ENCODE data around the gene TNFRSF1B.

DNA sequence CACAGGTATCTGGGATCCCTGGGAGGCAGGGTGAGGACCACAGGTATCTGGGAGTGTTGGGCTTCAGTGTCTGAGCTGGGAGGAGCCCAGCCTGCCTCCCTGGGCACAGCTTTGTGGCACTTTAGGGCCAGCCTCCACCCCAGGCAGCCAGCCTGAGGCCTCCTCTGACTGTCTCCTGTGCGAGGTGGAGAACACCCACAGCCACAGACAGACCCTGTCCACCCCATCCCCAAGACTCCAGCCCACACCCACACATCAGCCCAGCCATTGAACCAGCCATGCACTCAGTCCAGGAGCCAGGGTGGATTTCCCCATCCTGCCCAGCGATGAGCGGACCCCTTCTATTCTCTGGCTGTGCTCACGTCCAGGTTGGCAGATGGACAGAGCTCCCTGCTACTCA, 21.8 kb upstream of the TNFRSF1B start:
- TF ChIP-seq, protein P1, sequence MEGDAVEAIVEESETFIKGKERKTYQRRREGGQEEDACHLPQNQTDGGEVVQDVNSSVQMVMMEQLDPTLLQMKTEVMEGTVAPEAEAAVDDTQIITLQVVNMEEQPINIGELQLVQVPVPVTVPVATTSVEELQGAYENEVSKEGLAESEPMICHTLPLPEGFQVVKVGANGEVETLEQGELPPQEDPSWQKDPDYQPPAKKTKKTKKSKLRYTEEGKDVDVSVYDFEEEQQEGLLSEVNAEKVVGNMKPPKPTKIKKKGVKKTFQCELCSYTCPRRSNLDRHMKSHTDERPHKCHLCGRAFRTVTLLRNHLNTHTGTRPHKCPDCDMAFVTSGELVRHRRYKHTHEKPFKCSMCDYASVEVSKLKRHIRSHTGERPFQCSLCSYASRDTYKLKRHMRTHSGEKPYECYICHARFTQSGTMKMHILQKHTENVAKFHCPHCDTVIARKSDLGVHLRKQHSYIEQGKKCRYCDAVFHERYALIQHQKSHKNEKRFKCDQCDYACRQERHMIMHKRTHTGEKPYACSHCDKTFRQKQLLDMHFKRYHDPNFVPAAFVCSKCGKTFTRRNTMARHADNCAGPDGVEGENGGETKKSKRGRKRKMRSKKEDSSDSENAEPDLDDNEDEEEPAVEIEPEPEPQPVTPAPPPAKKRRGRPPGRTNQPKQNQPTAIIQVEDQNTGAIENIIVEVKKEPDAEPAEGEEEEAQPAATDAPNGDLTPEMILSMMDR (IDR thresholded peaks at IDR 0.05): no peak
- TF ChIP-seq POLR2A (IDR thresholded peaks at IDR 0.05): no peak
